Muscle of back (tissue), 11 donors: ENCODE data around the gene GSE1. TPM values are rescaled to one million over a fixed set of nuclear protein-coding genes. Genes with fewer than 3 reads are reported as not detected.

Source experiments
- DNase-seq, 3 donors: peaks; one replicate each; pipeline versions ENCODE4 v3.0.0 to v3.0.0-alpha.2; 2013
- polyA plus RNA-seq, 10 donors: library from polyadenylated mRNA; unstranded; fragments of 120-200 nt; gene quantifications; one replicate each; pipeline ENCODE4 v1.2.1, GENCODE V29; 2013; ENCODE audit not compliant: insufficient read length in 10 of 10

The GSE1 gene
- polyA plus RNA-seq, 10 donors, result 40.0 to 55.2 (median 46.3) TPM

DNA sequence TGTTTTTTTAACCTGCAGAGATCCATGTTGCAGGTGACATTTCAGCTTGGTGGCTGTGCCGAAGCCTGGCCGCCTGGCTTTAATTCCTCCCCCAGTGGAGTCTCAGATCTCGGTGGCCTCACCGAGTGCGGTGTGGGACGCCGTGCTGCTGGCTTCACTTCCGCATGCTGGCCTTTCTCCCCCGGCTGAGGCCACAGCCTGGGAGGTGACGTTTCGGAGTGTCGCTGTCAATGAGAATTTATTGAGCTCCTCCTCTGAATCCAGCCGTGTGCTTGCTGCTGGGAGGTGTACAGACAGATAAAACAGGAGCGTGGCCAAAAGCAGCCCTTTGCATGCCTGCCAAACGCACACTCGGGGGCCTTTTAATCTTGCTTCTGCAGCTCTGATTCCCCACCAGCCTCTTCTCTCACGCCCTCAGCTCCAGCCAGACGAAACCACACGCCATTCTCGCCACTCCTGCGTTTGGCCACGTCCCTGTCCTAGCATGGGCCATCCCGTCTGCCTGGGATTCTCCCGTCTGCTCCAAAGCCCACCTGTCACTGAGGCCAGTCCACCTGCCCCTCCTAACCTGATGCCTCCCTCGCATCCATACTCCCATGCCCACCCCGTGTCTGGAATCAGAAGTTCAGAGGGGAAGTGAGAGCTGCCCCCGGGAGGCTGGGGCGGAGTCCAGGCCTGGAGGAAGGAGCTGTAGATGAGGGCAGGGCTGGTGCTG, 3.6 kb downstream of the GSE1 start:
- DNase-seq, result peak in 1 of 3 donors; percentile 67

DNA sequence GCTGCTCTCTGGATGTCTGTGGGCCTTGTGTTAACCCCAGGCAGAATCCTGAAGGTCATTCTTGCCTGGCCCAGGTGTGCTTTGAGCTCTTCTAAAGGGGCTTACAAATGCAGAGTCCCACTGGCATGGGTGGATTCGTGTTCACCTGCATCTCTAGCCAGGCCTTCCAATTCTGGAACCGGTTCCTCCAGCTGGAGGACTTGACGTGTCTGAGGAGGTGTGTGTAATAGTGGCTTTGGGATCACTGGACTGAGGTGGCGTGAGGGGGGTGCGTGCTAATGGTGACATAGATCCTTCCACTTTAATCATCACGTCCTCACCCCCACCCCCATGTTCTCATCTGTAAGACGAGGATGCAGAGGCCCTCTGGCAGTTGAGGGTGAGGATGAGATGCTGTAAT, 4.8 kb downstream of the GSE1 start:
- DNase-seq, result no peak

GRCh38 chr16:85618521-85618920, 5.4 kb downstream of the GSE1 start:
- DNase-seq, result no peak

GRCh38 chr16:85619101-85619891, 6.2 kb downstream of the GSE1 start:
- no peak for DNase-seq

DNA sequence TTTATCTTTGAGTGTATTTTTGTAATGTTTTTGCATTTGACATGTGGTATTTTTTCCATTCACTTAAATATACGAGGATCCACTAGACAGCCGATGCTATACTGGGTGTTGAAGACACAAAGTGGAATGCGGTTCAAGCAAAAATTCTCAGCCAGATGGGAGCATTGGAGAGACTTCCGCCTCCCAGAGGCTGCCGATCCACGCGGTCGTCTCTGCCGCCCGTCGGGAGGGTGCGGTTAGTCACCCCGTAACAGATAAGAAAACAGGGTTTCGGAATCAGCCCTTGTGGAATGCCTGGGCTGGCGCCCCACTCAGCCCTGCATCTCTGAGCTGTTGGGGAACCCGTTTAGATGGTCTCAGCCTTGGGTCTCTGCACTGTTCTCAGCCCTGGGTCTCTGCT, 7.3 kb downstream of the GSE1 start:
- no peak for DNase-seq

DNA sequence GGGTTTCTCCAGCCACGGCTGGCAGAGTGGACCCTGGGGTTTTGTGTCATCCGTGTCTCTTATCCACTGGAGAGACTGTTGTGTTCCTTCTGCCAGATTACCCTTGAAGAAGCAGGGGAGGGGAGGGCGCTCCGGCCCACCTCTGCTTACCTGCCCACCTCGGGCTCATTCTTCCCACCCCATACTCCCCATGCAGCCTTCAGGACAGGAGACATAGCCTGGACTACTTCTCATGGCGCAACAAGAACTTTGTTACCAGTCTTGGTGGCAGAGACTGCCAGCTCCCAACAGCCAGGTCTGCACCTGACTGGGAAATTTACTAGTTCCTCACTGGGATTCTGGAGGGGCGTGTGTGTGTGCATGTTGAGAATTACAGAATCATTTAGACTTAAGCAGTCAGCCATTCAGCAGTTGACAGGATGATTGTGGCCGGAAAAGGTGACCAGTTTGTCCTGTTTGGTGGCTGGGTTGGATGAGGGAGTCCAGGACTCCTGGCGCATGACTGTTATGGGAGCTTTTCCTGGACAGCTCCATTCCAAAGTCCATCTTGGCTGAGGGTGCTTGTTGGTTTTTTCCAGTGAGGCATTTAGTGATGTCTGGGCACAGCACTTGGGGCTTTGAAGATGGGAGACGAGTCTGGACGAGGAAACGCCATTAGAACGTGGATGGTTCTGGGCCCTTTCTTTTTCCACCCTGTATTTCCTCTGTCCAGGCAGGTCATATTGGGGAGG, 8.7 kb downstream of the GSE1 start:
- DNase-seq, result no peak

DNA sequence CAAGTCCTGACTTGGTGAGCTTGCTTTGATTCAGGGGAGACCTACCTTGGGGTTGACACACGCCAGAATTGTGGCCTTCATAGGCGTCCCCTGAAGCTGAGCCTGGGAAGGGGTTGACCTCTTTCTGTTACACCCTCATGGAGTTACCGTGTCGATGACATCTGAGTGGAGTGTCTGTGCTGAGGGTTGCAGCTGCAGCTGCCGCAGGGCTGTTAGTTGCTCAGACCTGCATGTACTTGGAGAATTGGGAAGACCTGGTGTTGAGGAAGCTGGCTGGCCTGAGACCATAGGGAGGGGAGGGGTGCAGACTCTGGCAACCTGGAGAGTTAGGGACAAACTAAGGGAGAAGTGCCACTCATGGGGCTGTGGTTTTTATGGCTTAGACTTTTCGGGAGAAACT, 9.6 kb downstream of the GSE1 start:
- no peak for DNase-seq

DNA sequence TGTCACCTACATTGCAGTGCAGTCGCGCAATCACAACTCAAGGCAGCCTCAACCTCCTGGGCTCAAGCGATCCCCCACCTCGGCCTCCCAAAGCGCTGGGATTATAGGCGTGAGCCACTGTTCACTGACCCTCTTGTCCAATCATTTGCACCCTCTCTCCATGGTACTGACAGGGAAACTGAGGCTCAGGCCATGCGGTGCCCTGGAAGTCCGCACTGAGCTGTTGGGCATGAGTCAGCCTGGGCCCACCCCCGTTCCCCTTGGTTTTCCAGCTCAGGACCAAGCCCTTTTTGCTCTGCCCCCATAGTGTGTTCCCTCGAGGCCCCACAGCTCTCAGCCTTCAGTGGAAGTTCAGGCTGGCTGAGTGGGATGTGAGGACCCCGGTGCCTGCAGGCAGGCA, 10.1 kb downstream of the GSE1 start:
- no peak for DNase-seq

DNA sequence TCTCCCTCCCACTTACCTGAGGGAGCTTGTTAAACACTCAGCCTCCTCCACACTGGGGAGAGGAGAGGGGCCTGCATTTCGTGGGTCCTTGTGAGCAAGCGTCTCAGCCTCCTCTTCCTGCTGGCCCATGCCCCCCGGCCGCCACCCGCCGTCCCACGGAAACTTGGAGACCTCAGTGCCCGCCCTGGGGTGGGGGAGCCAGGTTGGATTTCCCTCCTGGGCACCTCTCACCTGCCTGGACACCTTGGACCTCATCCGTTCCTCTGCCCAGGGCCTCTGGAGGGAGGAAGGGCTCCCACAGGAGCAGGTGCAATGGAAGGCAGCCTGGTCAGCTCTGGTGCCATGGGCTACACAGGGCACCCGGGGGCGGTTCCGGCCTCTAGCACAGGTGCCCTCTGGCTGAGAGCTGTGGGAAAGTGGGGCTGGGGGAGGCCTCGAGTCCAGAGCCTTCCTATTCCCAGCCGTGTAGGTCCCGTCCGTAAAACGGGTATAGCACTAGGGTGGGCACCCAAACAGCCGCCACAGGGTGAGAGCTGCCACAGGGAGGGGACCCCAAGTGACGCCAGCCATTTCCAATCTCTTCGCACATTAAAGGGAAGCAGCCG, 11.0 kb downstream of the GSE1 start:
- DNase-seq, result no peak

- DNase-seq, result no peak
Observed at GRCh38 chr16:85624646-85625045, 11.5 kb downstream of the GSE1 start.

DNA sequence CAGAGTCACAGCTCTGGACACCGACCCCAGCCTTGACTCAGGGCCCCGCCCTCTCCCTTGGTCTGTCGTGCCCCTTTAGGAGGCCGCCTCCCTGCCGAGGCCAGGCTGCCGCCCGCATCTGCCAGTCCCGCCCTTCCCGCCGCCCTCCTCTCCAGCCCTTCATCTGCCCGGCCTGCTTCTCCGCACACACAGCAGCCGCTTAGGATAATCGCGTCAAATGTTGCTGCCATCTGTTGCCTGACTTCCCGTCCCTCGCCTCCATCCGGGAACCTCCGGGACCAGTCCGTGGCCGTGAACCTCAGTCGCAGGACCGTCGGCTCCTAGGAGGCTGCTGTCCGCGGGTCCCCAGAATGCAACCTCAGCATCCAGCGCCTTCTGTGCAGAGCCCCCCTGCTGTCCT, 11.9 kb downstream of the GSE1 start:
- no peak for DNase-seq

DNA sequence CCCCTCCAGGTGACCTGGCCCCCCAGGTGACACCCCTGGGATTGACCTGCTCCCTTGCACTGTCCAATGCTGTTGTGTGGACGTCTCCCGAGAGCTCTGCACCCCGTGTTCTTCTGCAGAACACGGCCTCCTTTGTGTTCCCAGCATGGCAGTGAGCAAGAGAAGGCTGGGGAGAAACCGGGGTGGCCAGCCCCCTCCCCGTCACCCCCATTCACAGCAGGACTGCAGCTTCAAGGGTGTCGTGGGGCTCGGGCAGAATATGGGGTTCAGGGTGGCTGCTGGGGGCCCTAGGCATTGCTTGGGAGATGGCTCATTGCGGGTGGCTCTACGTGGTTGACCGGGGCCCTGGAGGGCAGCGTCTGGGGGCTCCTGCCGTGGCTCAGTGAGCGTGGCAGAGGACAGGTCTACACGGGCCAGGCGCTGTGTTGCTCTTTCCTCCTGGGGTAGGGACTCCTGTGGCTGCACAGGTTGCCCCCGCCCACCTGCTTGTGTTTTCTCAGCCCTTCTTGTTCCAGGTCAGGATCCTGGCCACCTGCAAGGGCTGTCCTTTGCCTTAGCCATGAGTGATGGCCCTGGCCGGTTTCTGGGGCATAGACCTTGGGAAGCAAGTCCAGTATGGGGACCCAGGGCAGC, 12.5 kb downstream of the GSE1 start:
- no peak for DNase-seq

DNA sequence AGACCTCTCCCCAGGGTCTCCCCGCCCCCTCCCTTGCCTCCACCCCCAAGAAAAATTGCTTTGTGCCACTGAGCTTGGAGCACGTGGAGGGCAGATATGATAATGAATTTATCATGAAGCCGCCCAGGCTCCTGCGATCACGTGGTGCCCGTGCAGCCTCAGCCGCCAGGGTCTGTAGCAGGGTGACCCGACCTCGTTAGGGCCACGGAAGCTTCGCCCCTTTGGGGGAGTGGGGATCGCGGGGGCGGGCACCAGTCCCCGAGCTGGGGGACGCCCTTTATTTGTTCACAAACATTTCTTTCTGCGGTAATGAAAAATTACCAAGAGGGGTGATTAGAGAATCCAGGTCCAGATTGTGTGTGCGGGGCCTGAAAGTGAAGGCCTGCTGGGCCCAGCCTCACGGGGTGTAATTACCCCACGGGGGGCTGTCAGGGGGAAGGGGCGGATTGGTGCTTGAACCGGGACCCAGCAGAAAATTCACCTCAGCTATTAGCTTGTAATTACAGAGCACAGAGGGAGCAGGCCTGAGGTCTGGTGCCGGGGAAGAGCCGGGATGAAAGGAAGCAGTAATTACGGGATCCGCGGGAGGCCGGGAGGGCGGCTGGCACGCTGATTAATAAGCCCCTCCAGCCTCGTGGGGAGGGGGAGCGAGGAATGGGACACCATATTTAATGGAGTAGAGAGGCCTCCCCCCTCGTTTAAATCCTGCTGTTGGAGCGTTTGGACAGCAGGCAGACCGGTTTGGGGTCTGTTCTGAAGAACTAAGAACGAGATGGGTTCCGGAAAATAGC, 13.3 kb downstream of the GSE1 start:
- no peak for DNase-seq

DNA sequence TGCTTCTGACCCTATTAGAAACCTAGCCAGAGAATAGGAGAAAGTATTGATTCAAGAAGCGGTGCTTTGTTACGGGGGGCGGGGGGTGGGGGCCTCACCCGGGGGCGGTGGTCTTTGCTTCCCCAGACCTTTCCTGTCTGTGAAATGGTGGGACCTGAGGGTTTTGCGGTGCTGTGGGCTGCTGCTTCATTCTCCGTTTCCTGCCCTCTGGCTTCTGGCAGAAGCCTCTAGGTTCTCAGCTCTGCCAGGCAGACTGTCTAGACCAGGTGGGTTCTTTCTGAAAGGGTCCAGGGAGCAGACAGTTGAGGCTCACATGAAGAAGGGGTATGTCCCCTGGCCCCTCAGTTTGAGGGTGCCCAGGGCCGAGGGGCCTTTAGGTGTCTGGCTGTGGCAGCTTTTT, 14.0 kb downstream of the GSE1 start:
- DNase-seq, result no peak

DNA sequence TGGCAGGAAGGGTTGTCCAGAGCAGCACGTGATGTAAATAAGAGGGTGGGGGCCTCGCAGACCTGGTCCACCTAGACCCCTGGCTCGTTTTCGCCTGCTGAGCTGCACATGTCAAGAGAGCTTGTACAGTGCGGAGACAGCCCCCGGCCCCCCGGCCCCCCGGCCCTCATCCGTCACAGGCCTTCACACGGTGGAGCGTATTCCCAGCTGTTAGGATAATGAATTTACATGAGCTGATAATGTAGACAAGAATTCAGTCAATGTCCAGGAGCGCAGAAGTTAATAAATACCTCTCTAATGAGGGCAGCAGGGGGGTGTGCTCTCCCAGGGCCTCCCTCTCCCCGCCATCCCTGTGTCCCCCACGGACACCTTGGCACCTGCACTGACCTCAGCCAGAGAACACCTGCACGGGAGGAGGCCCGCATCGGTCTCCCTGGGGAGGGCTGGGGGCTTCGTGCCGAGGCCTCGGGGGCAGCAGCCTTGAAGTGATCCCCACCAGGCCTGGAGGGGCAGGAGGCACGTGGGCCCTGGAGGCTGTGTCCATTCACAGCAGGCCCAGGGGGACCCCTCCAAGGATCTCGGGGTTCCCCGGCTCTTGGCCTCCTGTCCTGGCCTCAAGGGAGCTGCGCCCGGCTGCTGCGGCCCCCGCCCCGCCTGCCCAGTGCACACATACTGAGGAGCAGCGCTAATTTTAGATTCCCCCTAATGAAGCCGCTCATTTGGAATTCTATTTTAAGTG, 14.6 kb downstream of the GSE1 start:
- peak in 1 of 3 donors; percentile 46 for DNase-seq

DNA sequence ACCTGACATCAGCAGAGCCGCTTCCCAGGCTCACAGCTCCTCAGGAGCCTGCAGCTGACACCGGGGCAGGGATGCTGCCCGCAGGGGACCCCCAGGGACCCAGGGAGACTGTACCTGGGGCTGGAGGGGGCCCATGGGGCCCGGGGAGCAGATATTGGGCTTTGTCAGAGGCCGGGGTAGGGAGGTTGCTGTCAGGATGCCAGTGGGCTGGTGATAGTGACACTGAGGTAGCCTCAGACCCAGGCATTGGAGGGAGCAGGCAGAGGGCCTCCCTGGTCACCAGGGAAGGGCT, 15.1 kb downstream of the GSE1 start:
- DNase-seq, result no peak

DNA sequence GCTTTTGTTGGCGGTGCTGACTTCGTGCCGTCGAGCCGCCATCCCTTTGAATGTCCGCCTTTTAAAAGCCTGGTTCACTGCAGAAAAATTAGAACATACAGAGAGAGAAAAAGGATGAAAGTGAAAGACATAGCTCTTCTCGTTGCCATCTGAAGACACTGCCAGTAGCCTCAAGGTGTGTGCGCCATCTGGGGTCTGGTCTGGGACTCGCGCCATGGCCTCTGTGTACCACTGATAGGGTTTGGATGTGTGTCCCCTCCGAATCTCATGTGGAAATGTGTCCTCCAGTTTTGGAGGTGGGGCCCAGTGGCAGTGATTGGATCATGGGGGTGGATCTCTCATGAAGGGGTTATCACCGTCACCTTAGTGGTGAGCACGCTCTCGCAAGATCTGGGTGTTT, 15.5 kb downstream of the GSE1 start:
- no peak for DNase-seq

DNA sequence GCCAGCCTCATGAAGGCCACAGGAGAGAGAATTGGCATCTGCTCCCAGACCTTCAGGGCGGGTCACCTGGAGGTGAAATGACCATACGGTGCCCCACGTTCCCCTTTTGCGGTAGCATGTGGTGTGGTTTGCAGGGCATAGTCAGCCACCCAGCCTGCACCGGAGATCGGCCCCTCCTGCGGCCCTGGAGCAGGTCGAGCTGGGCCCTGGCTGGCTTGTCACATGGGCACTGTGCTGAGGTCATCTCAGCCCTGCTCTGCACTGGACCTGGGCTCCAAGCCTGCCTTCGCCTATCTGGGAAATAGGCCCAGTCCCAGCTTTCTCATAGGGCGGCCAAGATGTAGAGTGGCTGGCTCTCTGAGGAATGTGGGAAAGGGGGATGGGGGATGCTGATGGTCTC, 16.2 kb downstream of the GSE1 start:
- no peak for DNase-seq

- DNase-seq, result no peak
Observed at GRCh38 chr16:85629853-85630252, 16.7 kb downstream of the GSE1 start.

DNA sequence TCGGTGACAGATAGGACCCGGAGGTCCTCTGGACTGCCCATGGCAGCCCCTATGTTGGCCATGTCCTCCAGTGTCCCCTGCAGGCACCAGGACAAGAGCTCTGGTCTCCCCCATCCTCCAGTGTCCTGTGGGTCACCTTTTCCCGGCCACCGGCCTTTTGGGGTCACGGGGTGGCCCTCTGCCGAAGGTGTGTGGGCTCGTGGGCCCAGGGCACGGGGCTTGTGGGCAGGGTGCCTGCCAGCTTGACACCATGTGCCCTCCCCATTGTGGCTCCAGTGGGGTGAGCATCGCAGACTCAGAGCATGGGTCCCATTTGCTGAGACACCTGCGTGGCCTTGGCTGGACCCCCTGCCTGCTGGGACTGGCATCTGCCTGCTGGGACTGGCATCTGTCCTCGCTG, 18.1 kb downstream of the GSE1 start:
- no peak for DNase-seq
